ENCODE data around the gene CFD.

CFD gene

GRCh38 chr19:912181-913079, 53.0 kb downstream of the CFD start:
- FAIRE-seq: no peak

Data from A204.1 (cell line).